ENCODE results near the gene FREY1. TPM values are rescaled to one million over a fixed set of nuclear protein-coding genes. Genes with fewer than 3 reads are reported as not detected.

FREY1 gene
- total RNA-seq, 1 donor from 2014 or later = not detected

DNA sequence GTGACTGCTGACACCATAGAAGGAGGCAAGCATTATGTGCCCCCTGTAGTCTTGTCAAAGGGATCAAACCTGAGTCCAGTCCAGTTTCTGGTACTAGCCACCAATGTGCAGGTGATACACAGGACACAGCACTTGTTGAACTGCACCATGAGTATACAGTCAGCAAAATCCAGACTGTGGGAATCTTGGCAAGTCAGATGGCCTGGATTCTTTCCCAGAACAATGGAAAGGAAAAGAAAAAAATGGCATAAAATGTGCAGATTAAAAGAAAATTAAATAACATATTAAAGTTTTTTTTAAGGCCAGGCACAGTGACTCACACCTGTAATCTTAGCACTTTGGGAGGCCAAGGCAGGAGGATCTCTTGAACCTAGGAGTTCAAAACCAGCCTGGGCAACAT lies 43.0 kb downstream of the FREY1 start:
- H3K4me3 ChIP-seq = no peak overlapping the region
- DNase-seq = no peak
- H3K27me3 ChIP-seq (ENCODE audit: low read depth) = no peaks in the 10 kb centered on the region
- TF ChIP-seq, protein P1, sequence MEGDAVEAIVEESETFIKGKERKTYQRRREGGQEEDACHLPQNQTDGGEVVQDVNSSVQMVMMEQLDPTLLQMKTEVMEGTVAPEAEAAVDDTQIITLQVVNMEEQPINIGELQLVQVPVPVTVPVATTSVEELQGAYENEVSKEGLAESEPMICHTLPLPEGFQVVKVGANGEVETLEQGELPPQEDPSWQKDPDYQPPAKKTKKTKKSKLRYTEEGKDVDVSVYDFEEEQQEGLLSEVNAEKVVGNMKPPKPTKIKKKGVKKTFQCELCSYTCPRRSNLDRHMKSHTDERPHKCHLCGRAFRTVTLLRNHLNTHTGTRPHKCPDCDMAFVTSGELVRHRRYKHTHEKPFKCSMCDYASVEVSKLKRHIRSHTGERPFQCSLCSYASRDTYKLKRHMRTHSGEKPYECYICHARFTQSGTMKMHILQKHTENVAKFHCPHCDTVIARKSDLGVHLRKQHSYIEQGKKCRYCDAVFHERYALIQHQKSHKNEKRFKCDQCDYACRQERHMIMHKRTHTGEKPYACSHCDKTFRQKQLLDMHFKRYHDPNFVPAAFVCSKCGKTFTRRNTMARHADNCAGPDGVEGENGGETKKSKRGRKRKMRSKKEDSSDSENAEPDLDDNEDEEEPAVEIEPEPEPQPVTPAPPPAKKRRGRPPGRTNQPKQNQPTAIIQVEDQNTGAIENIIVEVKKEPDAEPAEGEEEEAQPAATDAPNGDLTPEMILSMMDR (IDR thresholded peaks at IDR 0.05; ENCODE audit: borderline replicate concordance) = no peak
- H3K36me3 ChIP-seq = peaks cover 90% of the 10 kb centered on the region
- intact Hi-C loops (cut with micrococcal nuclease) = no loop called here
- H3K4me1 ChIP-seq = peaks cover 37% of the 10 kb centered on the region
- peak overlapping the region; percentile 20 for H3K27ac ChIP-seq (replicated peaks)
- H3K9me3 ChIP-seq (replicated peaks) = no peaks in the 10 kb centered on the region

DNA sequence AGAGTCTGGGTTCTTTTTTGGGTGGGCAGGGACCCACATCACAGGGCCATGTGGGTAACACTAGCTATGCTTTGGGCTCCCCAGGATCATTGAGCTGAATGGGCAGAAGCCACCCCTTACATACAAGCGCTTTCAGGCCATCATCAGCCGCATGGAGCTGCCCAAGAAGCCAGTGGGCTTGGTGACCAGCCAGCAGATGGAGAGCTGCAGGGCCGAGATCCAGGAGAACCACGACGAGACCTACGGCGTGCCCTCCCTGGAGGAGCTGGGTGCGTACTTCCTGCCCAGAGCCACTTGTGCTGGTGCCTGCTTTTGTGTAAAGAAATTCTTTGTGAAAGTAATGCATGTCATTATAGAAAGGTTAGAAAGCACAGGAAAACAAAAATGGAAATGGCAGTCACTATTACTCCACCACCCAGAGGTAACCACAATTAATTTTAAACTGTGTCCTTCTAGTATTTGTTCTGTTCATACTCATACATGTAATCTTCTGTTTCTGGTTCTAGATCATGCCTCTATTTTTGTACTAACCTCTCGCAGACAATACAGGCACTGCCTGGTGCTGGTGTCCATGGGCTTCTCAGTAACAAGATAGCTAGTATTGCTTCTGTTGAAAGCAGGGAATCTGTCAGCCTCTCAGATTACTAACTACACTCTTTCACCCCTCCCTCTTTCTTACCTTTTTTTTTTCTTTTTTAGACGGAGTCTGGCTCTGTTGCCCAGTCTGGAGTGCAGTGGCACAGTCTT lies 46.1 kb downstream of the FREY1 start:
- no peak for DNase-seq
- H3K27ac ChIP-seq (replicated peaks) = peak overlapping the region; percentile 99
- peaks cover 76% of the 10 kb centered on the region for H3K36me3 ChIP-seq
- H3K4me1 ChIP-seq = peaks cover 68% of the 10 kb centered on the region
- H3K4me3 ChIP-seq = no peak overlapping the region
- TF ChIP-seq, protein P1 (IDR thresholded peaks at IDR 0.05; ENCODE audit: borderline replicate concordance) = no peak
- H3K27me3 ChIP-seq (ENCODE audit: low read depth) = no peaks in the 10 kb centered on the region
- intact Hi-C loops (cut with micrococcal nuclease) = no loop called here
- no peaks in the 10 kb centered on the region for H3K9me3 ChIP-seq (replicated peaks)

GRCh38 chr11:45860348-45860747 lies 46.7 kb downstream of the FREY1 start:
- DNase-seq = no peak
- Histone ChIP-seq H3K27ac (replicated peaks) (peak overlapping the region; percentile 99), H3K36me3 (peaks cover 72% of the 10 kb centered on the region), H3K27me3 (ENCODE audit: low read depth) (no peaks in the 10 kb centered on the region), H3K9me3 (replicated peaks) (no peaks in the 10 kb centered on the region), H3K4me3 (no peak overlapping the region), H3K4me1 (peaks cover 74% of the 10 kb centered on the region)
- intact Hi-C loops (cut with micrococcal nuclease) = no loop called here
- TF ChIP-seq, protein P1 (IDR thresholded peaks at IDR 0.05; ENCODE audit: borderline replicate concordance) = no peak

DNA sequence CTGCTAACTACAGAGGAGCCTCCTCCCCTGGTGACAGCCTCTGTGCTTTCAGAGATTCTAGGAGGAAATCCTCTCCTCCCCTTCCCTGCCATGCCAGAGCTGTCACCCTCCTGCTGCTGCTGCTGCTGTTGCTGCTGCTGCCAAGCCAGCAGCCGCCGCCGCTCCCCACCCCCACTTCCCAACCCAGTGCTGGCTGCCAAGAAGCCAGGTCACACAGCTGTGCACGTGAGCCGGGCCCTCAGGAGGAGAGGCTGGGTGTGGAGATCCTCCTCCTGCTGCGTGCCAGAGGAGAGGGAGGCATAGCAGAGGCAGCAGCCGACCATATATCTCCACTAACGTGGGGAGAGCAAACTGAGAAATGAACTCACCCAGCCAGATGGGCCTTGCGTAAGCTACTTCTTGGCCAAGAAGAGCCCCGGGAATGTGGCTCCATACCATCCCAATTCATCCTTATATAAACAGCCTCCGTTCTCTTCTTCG lies 47.4 kb downstream of the FREY1 start:
- Histone ChIP-seq H3K27me3 (ENCODE audit: low read depth) (no peaks in the 10 kb centered on the region), H3K4me3 (peak overlapping the region; percentile 37), H3K4me1 (peaks cover 81% of the 10 kb centered on the region), H3K36me3 (peaks cover 65% of the 10 kb centered on the region), H3K27ac (replicated peaks) (peak overlapping the region; percentile 99), H3K9me3 (replicated peaks) (no peaks in the 10 kb centered on the region)
- peak; percentile 92 for DNase-seq
- TF ChIP-seq, protein P1 (IDR thresholded peaks at IDR 0.05; ENCODE audit: borderline replicate concordance) = no peak
- intact Hi-C loops (cut with micrococcal nuclease) = no loop called here

GRCh38 chr11:45858751-45859398 lies 48.2 kb downstream of the FREY1 start:
- H3K4me1 ChIP-seq = peaks cover 89% of the 10 kb centered on the region
- TF ChIP-seq, protein P1 (IDR thresholded peaks at IDR 0.05; ENCODE audit: borderline replicate concordance) = no peak
- peak overlapping the region; percentile 99 for H3K27ac ChIP-seq (replicated peaks)
- H3K36me3 ChIP-seq = peaks cover 57% of the 10 kb centered on the region
- H3K9me3 ChIP-seq (replicated peaks) = no peaks in the 10 kb centered on the region
- intact Hi-C loops (cut with micrococcal nuclease) = no loop called here
- DNase-seq = no peak
- no peaks in the 10 kb centered on the region for H3K27me3 ChIP-seq (ENCODE audit: low read depth)
- peak overlapping the region; percentile 37 for H3K4me3 ChIP-seq

Measured in left ventricle myocardium inferior (tissue), 1 donor.